HCT116 (cell line): ENCODE measurements around the gene HRH3. TPM values are rescaled to one million over a fixed set of nuclear protein-coding genes. Genes with fewer than 3 reads are reported as not detected.

ENCODE experiments used
- ATAC-seq: fragments of 200-7000 bp; cut with Tn5 transposase; 2 replicates; pipeline ENCODE4 v1.9.1; 2020; ENCODE audit warnings: mild to moderate bottlenecking, moderate library complexity
- BruUV-seq: library from RNA; stranded (reverse); fragments of 400-500 nt; replicated peaks from 2 replicates; lab custom pipeline; 2021; lab: Mats Ljungman, UMichigan
- CTCF ChIA-PET: fragments of 300-600 bp; sonication (Branson Sonifier 250); formaldehyde crosslinking; loops from one replicate; lab custom pipeline; 2021; ENCODE audit warnings: antibody characterized with exemption; lab: Charles Lee
- POLR2A ChIA-PET: fragments of 300-600, 350-600 bp; sonication (Branson Sonifier 250); formaldehyde crosslinking; loops from one replicate; lab custom pipeline; 2021; ENCODE audit warnings: antibody characterized with exemption; lab: Charles Lee
- RAD21 ChIA-PET, 2 experiments: fragments of 300-600 bp; sonication (Branson Sonifier 250); formaldehyde crosslinking; loops; one replicate each; lab custom pipeline; 2023; ENCODE audit warnings: low total read pairs in 2 of 2; ENCODE audit not compliant: uncharacterized antibody in 2 of 2, unreplicated experiment in 2 of 2, low non-redundant PET in 1 of 2; lab: Charles Lee
- DNase-seq: peaks from one replicate; pipeline ENCODE4 v3.0.0-alpha.2; 2010; ENCODE audit warnings: low read depth, low spot score
- H2AFZ ChIP-seq: fragments of 200-600 bp; shearing (Covaris generic), sonication (generic); 2 replicates; pipeline ENCODE4 v1.6.1; 2017; ENCODE audit warnings: low read depth, mixed run types, mixed read lengths, antibody characterized with exemption, low read length; ENCODE audit not compliant: poor library complexity, severe bottlenecking
- H3K27ac ChIP-seq: 2 replicates; pipeline ENCODE4 v1.5.1; 2012; ENCODE audit warnings: low read depth, low read length
- H3K27me3 ChIP-seq: fragments of 200-600 bp; sonication (generic); 2 replicates; pipeline ENCODE4 v1.6.1; 2016; ENCODE audit warnings: mixed run types, low read length, mixed read lengths; ENCODE audit not compliant: insufficient read depth
- H3K36me3 ChIP-seq, 2 experiments: fragments of 200-500 bp in 1 of 2; fragments of 200-600 bp in 1 of 2; sonication (Bioruptor generic) in 1 of 2; sonication (generic) in 1 of 2; 2 replicates each; pipeline versions ENCODE4 v1.5.1 to v1.6.1; 2014 to 2016; ENCODE audit warnings: low read length in 2 of 2, inconsistent platforms in 1 of 2, mixed read lengths in 1 of 2, mixed run types in 1 of 2; ENCODE audit not compliant: insufficient read depth in 2 of 2, control insufficient read depth in 1 of 2
- H3K4me1 ChIP-seq, 2 experiments: fragments of 200-600 bp in 1 of 2; sonication (generic) in 1 of 2; 2 replicates each; pipeline versions ENCODE4 v1.5.1 to v1.6.1; 2012 to 2017; ENCODE audit warnings: low read length in 2 of 2, inconsistent platforms in 1 of 2, mild to moderate bottlenecking in 1 of 2, mixed read lengths in 1 of 2, mixed run types in 1 of 2, moderate library complexity in 1 of 2; ENCODE audit not compliant: insufficient read depth in 2 of 2, control insufficient read depth in 1 of 2
- H3K4me2 ChIP-seq: fragments of 200-600 bp; sonication (generic); 2 replicates; pipeline ENCODE4 v1.6.1; 2017; ENCODE audit warnings: mixed run types, low read length, mixed read lengths
- H3K4me3 ChIP-seq, 2 experiments: fragments of 200-600 bp in 1 of 2; sonication (generic) in 1 of 2; replicated peaks in 1 of 2; 2 replicates each; pipeline ENCODE4 v1.5.1; 2011 to 2016; ENCODE audit warnings: low read length in 2 of 2, control low read depth in 1 of 2, low read depth in 1 of 2, mild to moderate bottlenecking in 1 of 2, mixed read lengths in 1 of 2, mixed run types in 1 of 2
- H3K79me2 ChIP-seq: fragments of 200-600 bp; sonication (generic); 2 replicates; pipeline ENCODE4 v1.6.1; 2017; ENCODE audit warnings: mild to moderate bottlenecking, mixed run types, low read length, moderate library complexity, mixed read lengths; ENCODE audit not compliant: insufficient read depth
- H3K9ac ChIP-seq: fragments of 200-600 bp; sonication (generic); 2 replicates; pipeline ENCODE4 v1.6.1; 2016; ENCODE audit warnings: low read length, mixed read lengths
- H3K9me2 ChIP-seq: fragments of 200-600 bp; sonication (generic), shearing (Covaris generic); 2 replicates; pipeline ENCODE4 v1.6.1; 2017; ENCODE audit warnings: mixed run types, mild to moderate bottlenecking, moderate library complexity; ENCODE audit not compliant: insufficient read depth
- H3K9me3 ChIP-seq, 2 experiments: fragments of 200-500 bp in 1 of 2; fragments of 200-600 bp in 1 of 2; sonication (Bioruptor generic) in 1 of 2; sonication (generic) in 1 of 2; 2 replicates each; pipeline ENCODE4 v1.6.1; 2014 to 2017; ENCODE audit warnings: low read length in 2 of 2, mixed read lengths in 2 of 2, inconsistent platforms in 1 of 2, low read depth in 1 of 2, mild to moderate bottlenecking in 1 of 2, mixed run types in 1 of 2, moderate library complexity in 1 of 2; ENCODE audit not compliant: control insufficient read depth in 1 of 2, insufficient read depth in 1 of 2
- H4K20me1 ChIP-seq: fragments of 200-600 bp; sonication (generic), shearing (Covaris generic); 2 replicates; pipeline ENCODE4 v1.6.1; 2017; ENCODE audit warnings: mixed run types, mild to moderate bottlenecking, moderate library complexity; ENCODE audit not compliant: insufficient read depth
- CEBPB ChIP-seq: IDR thresholded peaks from 2 replicates; pipeline ENCODE4 v1.6.1; 2012; ENCODE audit warnings: low read depth
- EGR1 ChIP-seq: IDR thresholded peaks from 2 replicates; pipeline ENCODE4 v1.6.1; 2012; ENCODE audit warnings: low read depth
- POLR2A ChIP-seq: IDR thresholded peaks from 2 replicates; pipeline ENCODE4 v1.7.0; 2011; ENCODE audit warnings: borderline replicate concordance; ENCODE audit not compliant: insufficient read depth, insufficient read length; ENCODE audit errors: extremely low read depth
- POLR2AphosphoS5 ChIP-seq: IDR thresholded peaks from 2 replicates; pipeline ENCODE4 v1.6.1; 2011; ENCODE audit warnings: mild to moderate bottlenecking, low read depth, low read length, moderate library complexity
- RAD21 ChIP-seq: IDR thresholded peaks from 2 replicates; pipeline ENCODE4 v1.6.1; 2012; ENCODE audit warnings: low read depth, mild to moderate bottlenecking
- SIN3A ChIP-seq: IDR thresholded peaks from 2 replicates; pipeline ENCODE4 v1.6.1; 2012; ENCODE audit warnings: low read depth
- SP1 ChIP-seq: IDR thresholded peaks from 2 replicates; pipeline ENCODE4 v1.6.1; 2012; ENCODE audit warnings: low read depth
- TCF7L2 ChIP-seq: IDR thresholded peaks from 2 replicates; pipeline ENCODE4 v1.7.0; 2011; ENCODE audit warnings: borderline replicate concordance, inconsistent platforms; ENCODE audit not compliant: insufficient read depth, insufficient read length; ENCODE audit errors: extremely low read depth
- ZNF274 ChIP-seq: fragments of 200-500 bp; sonication (Bioruptor generic); IDR thresholded peaks from 2 replicates; pipeline ENCODE4 v1.6.1; 2014; ENCODE audit warnings: mild to moderate bottlenecking, low read depth, low read length, inconsistent platforms
- intact Hi-C: fragments of 100-400 bp; cut with micrococcal nuclease; formaldehyde crosslinking; loops from 2 replicates; pipeline ENCODE4 v1.10.0; 2022
- total RNA-seq: library from RNA; stranded (reverse); gene quantifications from one replicate; pipeline ENCODE4 v1.2.1, GENCODE V29; 2021; ENCODE audit not compliant: unreplicated experiment
- TF ChIP-seq, protein P1 (sequence below): IDR thresholded peaks from 2 replicates; pipeline ENCODE4 v1.6.1; 2011; ENCODE audit warnings: mild to moderate bottlenecking, low read length, moderate library complexity; ENCODE audit not compliant: insufficient replicate concordance; ENCODE audit errors: extremely low read depth

Gene HRH3
- total RNA-seq, 1 experiment from 2014 or later: not detected

DNA sequence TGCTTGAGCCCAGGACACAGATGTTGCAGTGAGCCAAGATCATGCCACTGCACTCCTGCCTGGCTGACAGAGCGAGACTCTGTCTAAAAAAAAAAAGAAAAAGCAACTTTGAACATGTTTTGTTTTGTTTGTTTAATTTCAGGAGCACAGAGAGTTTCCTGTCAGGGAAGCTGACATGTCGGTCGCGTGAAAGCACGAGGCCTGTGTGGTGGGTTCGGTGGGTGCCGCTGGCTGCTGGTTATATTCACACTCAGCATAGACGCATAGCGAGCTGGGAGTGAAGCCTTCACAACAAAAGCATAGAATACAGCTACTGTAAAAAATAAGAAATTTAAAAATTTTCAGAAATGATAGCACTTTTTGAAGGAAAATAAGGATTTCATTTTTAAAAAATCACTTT is 22.8 kb downstream of the HRH3 start:
- no peak for ATAC-seq
- no peaks in the 10 kb centered on the region for H3K4me1 ChIP-seq
- H3K4me3 ChIP-seq: no peak overlapping the region
- peaks cover 29 to 33% of the 10 kb centered on the region in 2 experiments; a peak in 3 of 4 replicates for H3K36me3 ChIP-seq
- BruUV-seq: no TSS peak
- no peak for DNase-seq
- RAD21 ChIA-PET: no interaction called here
- CTCF ChIA-PET: no interaction called here
- TF ChIP-seq POLR2A: no peak
- TF ChIP-seq, protein P1, sequence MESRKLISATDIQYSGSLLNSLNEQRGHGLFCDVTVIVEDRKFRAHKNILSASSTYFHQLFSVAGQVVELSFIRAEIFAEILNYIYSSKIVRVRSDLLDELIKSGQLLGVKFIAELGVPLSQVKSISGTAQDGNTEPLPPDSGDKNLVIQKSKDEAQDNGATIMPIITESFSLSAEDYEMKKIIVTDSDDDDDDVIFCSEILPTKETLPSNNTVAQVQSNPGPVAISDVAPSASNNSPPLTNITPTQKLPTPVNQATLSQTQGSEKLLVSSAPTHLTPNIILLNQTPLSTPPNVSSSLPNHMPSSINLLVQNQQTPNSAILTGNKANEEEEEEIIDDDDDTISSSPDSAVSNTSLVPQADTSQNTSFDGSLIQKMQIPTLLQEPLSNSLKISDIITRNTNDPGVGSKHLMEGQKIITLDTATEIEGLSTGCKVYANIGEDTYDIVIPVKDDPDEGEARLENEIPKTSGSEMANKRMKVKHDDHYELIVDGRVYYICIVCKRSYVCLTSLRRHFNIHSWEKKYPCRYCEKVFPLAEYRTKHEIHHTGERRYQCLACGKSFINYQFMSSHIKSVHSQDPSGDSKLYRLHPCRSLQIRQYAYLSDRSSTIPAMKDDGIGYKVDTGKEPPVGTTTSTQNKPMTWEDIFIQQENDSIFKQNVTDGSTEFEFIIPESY: no peak
- TF ChIP-seq, all 23 proteins: peak for 0
- Histone ChIP-seq H3K9me3 (no peaks in the 10 kb centered on the region), H3K9me2 (no peaks in the 10 kb centered on the region), H4K20me1 (no peaks in the 10 kb centered on the region), H3K9ac (no peak overlapping the region), H3K79me2 (peaks cover 25% of the 10 kb centered on the region), H2AFZ (no peak overlapping the region), H3K27me3 (no peaks in the 10 kb centered on the region), H3K4me2 (no peak overlapping the region), H3K27ac (no peak overlapping the region)
- POLR2A ChIA-PET: no interaction called here
- intact Hi-C loops: no loop called here

DNA sequence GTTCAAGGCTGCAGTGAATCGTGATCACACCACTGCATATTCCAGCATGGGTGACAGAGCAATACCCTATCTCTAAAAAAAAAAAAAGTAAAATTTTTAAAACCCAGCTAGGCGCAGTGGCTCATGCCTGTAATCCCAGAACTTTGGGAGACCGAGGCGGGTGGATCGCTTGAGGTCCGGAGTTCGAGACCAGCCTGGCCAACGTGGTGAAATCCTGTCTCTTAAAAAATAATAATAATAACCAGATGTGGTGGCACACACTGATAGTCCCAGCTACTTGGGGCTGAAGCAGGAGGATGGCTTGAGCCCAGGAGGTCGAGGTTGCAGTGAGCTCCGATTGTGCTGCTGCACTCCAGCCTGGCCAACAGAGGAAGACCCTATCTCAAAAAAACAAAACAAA is 23.8 kb downstream of the HRH3 start:
- TF ChIP-seq SIN3A (no peak), ZNF274 (no peak), TCF7L2 (no peak), RAD21 (no peak), EGR1 (no peak), CEBPB (no peak), SP1 (no peak), POLR2AphosphoS5 (no peak)
- peaks cover 35% of the 10 kb centered on the region for H3K79me2 ChIP-seq
- no peak overlapping the region for H3K4me3 ChIP-seq
- ChIA-PET POLR2A (no interaction called here), RAD21 (no interaction called here), CTCF (no interaction called here)
- H3K27me3 ChIP-seq: no peaks in the 10 kb centered on the region
- DNase-seq (no peak), ATAC-seq (no peak)
- H3K4me2 ChIP-seq: no peak overlapping the region
- H2AFZ ChIP-seq: no peak overlapping the region
- no peak overlapping the region for H3K27ac ChIP-seq
- no peak overlapping the region for H3K9ac ChIP-seq
- H4K20me1 ChIP-seq: no peaks in the 10 kb centered on the region
- H3K36me3 ChIP-seq: peaks cover 26 to 33% of the 10 kb centered on the region in 2 experiments; a peak in 3 of 4 replicates
- intact Hi-C loops: no loop called here
- no peaks in the 10 kb centered on the region for H3K4me1 ChIP-seq
- no TSS peak for BruUV-seq
- H3K9me2 ChIP-seq: no peaks in the 10 kb centered on the region
- no peaks in the 10 kb centered on the region for H3K9me3 ChIP-seq
